B cell (primary cell): Measurements from ENCODE around the gene ADAMTS17. TPM values are rescaled to one million over a fixed set of nuclear protein-coding genes. Genes with fewer than 3 reads are reported as not detected.

ENCODE experiments used
- ATAC-seq: fragments of 200-7000 bp; cut with Tn5 transposase; one replicate; pipeline ENCODE4 v1.10.0; 2021; ENCODE audit warnings: low read depth, mild to moderate bottlenecking, moderate number of reproducible peaks, moderate library complexity
- CTCF ChIA-PET: fragments of 350-600 bp; sonication (Branson Sonifier 250); formaldehyde crosslinking; loops from one replicate; lab custom pipeline; 2021; ENCODE audit warnings: antibody characterized with exemption, inconsistent platforms; lab: Charles Lee
- POLR2A ChIA-PET: fragments of 350-600 bp; sonication (Branson Sonifier 250); formaldehyde crosslinking; loops from one replicate; lab custom pipeline; 2021; ENCODE audit warnings: antibody characterized with exemption; lab: Charles Lee
- DNase-seq: peaks from one replicate; pipeline ENCODE4 v3.0.0; 2013
- H2AFZ ChIP-seq: 2 replicates; pipeline ENCODE4 v1.6.1; 2012; ENCODE audit warnings: mild to moderate bottlenecking, low read depth, low read length; ENCODE audit not compliant: insufficient read depth, poor library complexity, severe bottlenecking
- H3K27ac ChIP-seq, 2 donors: 1 replicate in 1 of 2; 2 replicates in 1 of 2; pipeline ENCODE4 v1.5.1; 2012 to 2013; ENCODE audit warnings: low read length in 2 of 2, mild to moderate bottlenecking in 2 of 2, moderate library complexity in 1 of 2
- H3K27me3 ChIP-seq, 4 experiments: fragments of 200-600 bp in 1 of 4; sonication (generic) in 1 of 4; replicated peaks in 1 of 4; 1 replicate in 2 of 4; 2 replicates in 2 of 4; pipeline versions ENCODE4 v1.6.1 to v1.7.0; 2013 to 2016; ENCODE audit warnings: low read length in 3 of 4, mild to moderate bottlenecking in 2 of 4, mixed read lengths in 1 of 4, moderate library complexity in 1 of 4; ENCODE audit not compliant: insufficient read depth in 4 of 4, control insufficient read depth in 3 of 4; ENCODE audit errors: control extremely low read depth in 1 of 4
- H3K36me3 ChIP-seq, 2 experiments: replicated peaks in 1 of 2; 1 replicate in 1 of 2; 2 replicates in 1 of 2; pipeline versions ENCODE4 v1.6.1 to v1.7.1; 2013; ENCODE audit warnings: low read length in 1 of 2; ENCODE audit not compliant: insufficient read depth in 2 of 2, control insufficient read depth in 1 of 2; ENCODE audit errors: control extremely low read depth in 1 of 2, extremely low read depth in 1 of 2
- H3K4me1 ChIP-seq, 2 donors: fragments of 200-600 bp in 1 of 2; sonication (generic) in 1 of 2; 1 replicate in 1 of 2; 2 replicates in 1 of 2; pipeline versions ENCODE4 v1.5.1 to v1.6.1; 2013 to 2017; ENCODE audit warnings: low read length in 2 of 2; ENCODE audit not compliant: control insufficient read depth in 2 of 2, insufficient read depth in 2 of 2
- H3K4me2 ChIP-seq: replicated peaks from 2 replicates; pipeline ENCODE3; 2012; ENCODE audit warnings: mild to moderate bottlenecking, low read depth, low read length; ENCODE audit not compliant: poor library complexity, severe bottlenecking
- H3K4me3 ChIP-seq, 5 experiments: fragments of 200-600 bp in 1 of 5; sonication (generic) in 1 of 5; 1 replicate in 3 of 5; 2 replicates in 2 of 5; pipeline versions ENCODE4 v1.5.1 to v1.7.0; 2011 to 2016; ENCODE audit warnings: low read length in 4 of 5, mild to moderate bottlenecking in 4 of 5, low read depth in 2 of 5, control low read depth in 1 of 5, moderate library complexity in 1 of 5; ENCODE audit not compliant: insufficient read depth in 1 of 5; ENCODE audit errors: control extremely low read depth in 1 of 5, extremely low read depth in 1 of 5
- H3K79me2 ChIP-seq: fragments of 200-600 bp; sonication (generic); one replicate; pipeline ENCODE4 v1.6.0; 2016; ENCODE audit warnings: low read length; ENCODE audit not compliant: control insufficient read depth, insufficient read depth
- H3K9ac ChIP-seq: fragments of 200-600 bp; sonication (generic); 2 replicates; pipeline ENCODE4 v1.6.1; 2017; ENCODE audit warnings: mild to moderate bottlenecking, low read length, moderate library complexity
- H3K9me3 ChIP-seq, 3 donors: one replicate each; pipeline versions ENCODE4 v1.6.1 to v1.7.1; 2013; ENCODE audit warnings: low read length in 2 of 3; ENCODE audit not compliant: control insufficient read depth in 2 of 3, insufficient read depth in 1 of 3; ENCODE audit errors: control extremely low read depth in 1 of 3
- H4K20me1 ChIP-seq: 2 replicates; pipeline ENCODE4 v1.6.0; 2012; ENCODE audit warnings: mild to moderate bottlenecking, low read length; ENCODE audit not compliant: insufficient read depth, control insufficient read depth, poor library complexity, severe bottlenecking
- H3K27ac Mint-ChIP-seq: one replicate; pipeline ENCODE4 v1.8.0; 2021; ENCODE audit warnings: mixed read lengths
- H3K27me3 Mint-ChIP-seq: one replicate; pipeline ENCODE4 v1.8.0; 2021; ENCODE audit warnings: mixed read lengths
- H3K4me1 Mint-ChIP-seq: one replicate; pipeline ENCODE4 v1.8.0; 2021; ENCODE audit warnings: mixed read lengths
- H3K4me3 Mint-ChIP-seq: one replicate; pipeline ENCODE4 v1.8.0; 2021; ENCODE audit warnings: mixed read lengths
- H3K9me3 Mint-ChIP-seq: one replicate; pipeline ENCODE4 v1.8.0; 2022; ENCODE audit warnings: mixed read lengths; ENCODE audit not compliant: insufficient read depth
- CTCF ChIP-seq: fragments of 200-600 bp; IDR thresholded peaks from one replicate; pipeline ENCODE4 v1.8.0; 2022; ENCODE audit warnings: antibody characterized with exemption, mild to moderate bottlenecking
- EZH2 ChIP-seq: IDR thresholded peaks from 2 replicates; pipeline ENCODE4 v1.6.1; 2012; ENCODE audit warnings: borderline replicate concordance, low read depth, mild to moderate bottlenecking, moderate library complexity, low read length; ENCODE audit not compliant: insufficient read depth, poor library complexity, severe bottlenecking
- WGBS: methylation state at CpG from one replicate; pipeline ENCODE4 v1.1.5; 2013; ENCODE audit warnings: missing lambda C conversion rate; ENCODE audit not compliant: insufficient coverage; 5-methylcytosine and 5-hydroxymethylcytosine counted together
- intact Hi-C: fragments of 100-400 bp; cut with micrococcal nuclease; formaldehyde crosslinking; loops from one replicate; pipeline ENCODE4 v1.10.0; 2022
- polyA plus RNA-seq: library from polyadenylated mRNA; depleted of rRNA; stranded (reverse); fragments of >200 nt; gene quantifications from 2 replicates; pipeline ENCODE4 v1.2.3, GENCODE V29; 2012
- total RNA-seq, 2 donors: library from RNA; stranded (reverse); fragments of 120-200 nt in 1 of 2; gene quantifications; 1 replicate in 1 of 2; 2 replicates in 1 of 2; pipeline versions ENCODE4 v1.2.3 to v1.2.4, GENCODE V29; 2013 to 2022

The ADAMTS17 gene
- total and polyA plus RNA-seq, 2 donors (not counting 1 experiment from before 2014, with no cell fraction given) = 0.10 TPM; not detected in 1

GRCh38 chr15:99963976-99964375 lies 377.8 kb downstream of the ADAMTS17 start:
- no peaks in the 10 kb centered on the region for H3K9me3 Mint-ChIP-seq
- no peaks in the 10 kb centered on the region for H3K4me1 Mint-ChIP-seq
- H3K4me2 ChIP-seq = no peak overlapping the region
- no peak overlapping the region for H3K4me3 ChIP-seq
- peaks cover 5% of the 10 kb centered on the region for H3K27me3 Mint-ChIP-seq
- H4K20me1 ChIP-seq = no peaks in the 10 kb centered on the region
- no peaks in the 10 kb centered on the region for H3K27me3 ChIP-seq
- no peaks in the 10 kb centered on the region for H3K36me3 ChIP-seq
- H3K27ac Mint-ChIP-seq = no peak overlapping the region
- intact Hi-C loops = no loop called here
- no peaks in the 10 kb centered on the region for H3K4me1 ChIP-seq
- 100% methylated on average over 4 of the region's 7 CpGs for WGBS
- H3K27ac ChIP-seq = no peak overlapping the region
- no peak overlapping the region for H3K4me3 Mint-ChIP-seq
- DNase-seq (no peak), ATAC-seq (no peak)
- H3K79me2 ChIP-seq = no peaks in the 10 kb centered on the region
- ChIA-PET CTCF (no interaction called here), POLR2A (no interaction called here)
- H3K9ac ChIP-seq = no peak overlapping the region
- TF ChIP-seq CTCF (no peak), EZH2 (no peak)
- H2AFZ ChIP-seq = no peak overlapping the region
- H3K9me3 ChIP-seq = peaks cover 0 to 5% (median 0%) of the 10 kb centered on the region in 3 donors

- H3K4me1 ChIP-seq = no peaks in the 10 kb centered on the region
- no peak overlapping the region for H3K4me3 Mint-ChIP-seq
These were observed 378.5 kb downstream of the ADAMTS17 start for GRCh38 chr15:99963096-99963825.

More at GRCh38 chr15:99963096-99963825, 378.5 kb downstream of the ADAMTS17 start:
- ATAC-seq = no peak
- Histone ChIP-seq H3K27me3 (no peaks in the 10 kb centered on the region), H3K4me3 (no peak overlapping the region), H3K9ac (no peak overlapping the region), H3K4me2 (no peak overlapping the region), H2AFZ (no peak overlapping the region), H4K20me1 (no peaks in the 10 kb centered on the region), H3K27ac (no peak overlapping the region), H3K36me3 (no peaks in the 10 kb centered on the region), H3K79me2 (no peaks in the 10 kb centered on the region), H3K9me3 (peaks cover 0 to 5% (median 0%) of the 10 kb centered on the region in 3 donors)
- DNase-seq = no peak
- ChIA-PET POLR2A (no interaction called here), CTCF (no interaction called here)
- no peaks in the 10 kb centered on the region for H3K9me3 Mint-ChIP-seq
- WGBS = 39% methylated on average over 6 of the region's 8 CpGs
- no peaks in the 10 kb centered on the region for H3K4me1 Mint-ChIP-seq
- H3K27ac Mint-ChIP-seq = no peak overlapping the region
- intact Hi-C loops = no loop called here
- TF ChIP-seq CTCF = no peak
- no peak for TF ChIP-seq EZH2
- H3K27me3 Mint-ChIP-seq = peaks cover 9% of the 10 kb centered on the region
